Ureter (tissue), 1 donor: ENCODE data around the gene DLG2. TPM values are rescaled to one million over a fixed set of nuclear protein-coding genes. Genes with fewer than 3 reads are reported as not detected.

Experiments used
- DNase-seq: peaks from one replicate; pipeline ENCODE4 v3.0.0-alpha.2; 2020; ENCODE audit warnings: low spot score
- total RNA-seq: library from RNA; stranded (reverse); gene quantifications from one replicate; pipeline ENCODE4 v1.2.4, GENCODE V29; 2023
- donor health status: DM: yes; HTN: yes; CAD: no.

Gene DLG2
- total RNA-seq, 1 donor from 2014 or later: 19.5 TPM

DNA sequence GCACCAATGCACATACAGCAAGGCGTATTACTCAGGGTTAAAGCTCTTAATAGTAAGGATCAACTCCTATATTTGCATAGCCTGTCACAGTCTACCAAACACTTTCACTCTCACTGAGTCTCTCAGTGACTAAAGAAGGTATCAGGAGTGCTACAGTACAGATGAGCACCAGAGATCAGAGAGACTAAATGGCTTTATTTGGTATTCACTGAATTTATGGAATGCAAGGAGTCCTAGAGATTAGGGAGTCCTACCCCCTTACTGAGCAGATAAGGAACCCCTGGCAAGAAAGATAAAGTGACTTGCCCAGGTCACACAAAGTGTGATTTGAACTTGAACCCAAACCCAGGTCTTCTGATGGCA, 1944.6 kb downstream of the DLG2 start:
- DNase-seq: no peak

DNA sequence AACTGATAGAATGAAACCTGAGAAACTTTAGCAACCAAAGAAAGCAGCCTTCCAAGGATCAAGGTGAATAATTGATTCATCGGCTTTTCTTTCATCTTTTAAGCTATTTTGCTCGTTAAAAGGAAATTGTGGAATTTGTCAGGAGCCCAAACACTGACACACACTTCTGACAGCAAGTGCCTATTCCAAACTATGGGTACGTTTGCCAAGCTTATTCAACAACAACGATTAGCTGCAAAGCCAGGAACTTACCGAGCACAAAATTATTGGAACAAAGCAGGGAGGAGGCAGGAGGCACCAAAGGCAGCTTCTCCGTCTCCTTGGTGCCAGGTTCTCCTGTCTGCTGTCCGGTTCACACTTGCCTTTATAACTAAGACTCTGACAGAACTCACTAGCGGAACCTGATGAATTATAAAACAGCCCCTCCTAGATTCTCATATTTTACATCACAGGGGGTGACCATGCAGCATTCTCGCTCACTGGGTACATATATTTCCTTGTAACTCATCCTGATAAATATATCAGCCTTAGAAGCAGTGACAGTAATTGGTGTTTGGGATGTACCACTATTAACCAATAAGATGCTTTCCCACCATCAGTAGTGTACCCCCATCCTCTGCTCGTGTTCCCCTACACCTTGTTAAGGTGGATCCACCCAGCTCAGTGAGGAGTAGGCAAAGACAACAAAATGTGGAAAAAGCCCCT, 1945.1 kb downstream of the DLG2 start:
- no peak for DNase-seq

DNA sequence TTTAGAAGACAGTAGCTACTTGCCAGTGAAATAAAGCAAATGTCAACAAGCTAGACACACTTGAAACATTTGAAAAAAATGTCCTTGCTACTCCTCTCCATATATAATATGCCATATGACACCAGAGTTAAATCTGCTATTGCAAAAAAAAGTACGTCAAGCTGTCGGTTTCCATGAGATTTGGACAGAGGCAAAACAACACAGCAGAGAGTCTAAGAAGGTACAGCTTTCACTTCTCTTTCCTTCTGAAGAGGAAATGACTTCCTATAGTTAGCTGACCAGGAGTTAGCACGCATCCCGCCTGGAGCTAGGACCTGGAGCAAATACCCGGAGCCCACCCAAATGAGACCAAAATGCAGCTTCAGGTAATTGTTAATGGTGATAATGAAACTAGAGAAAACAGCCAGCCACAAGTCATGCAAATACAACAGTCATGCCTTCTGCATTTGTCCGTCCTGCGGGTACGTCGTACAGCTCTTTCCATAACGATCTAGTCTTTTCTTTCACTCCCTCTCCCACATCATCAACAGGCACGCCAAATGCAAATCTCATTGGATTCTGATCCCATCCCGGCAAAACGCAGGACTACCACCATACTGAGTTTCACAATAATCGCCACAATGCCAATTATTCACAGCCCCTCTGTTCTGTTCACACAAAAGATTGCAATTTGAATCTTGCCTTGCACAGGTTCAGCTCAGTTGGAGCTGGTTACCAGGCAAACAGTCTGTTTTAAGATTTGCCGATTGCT, 1945.9 kb downstream of the DLG2 start:
- DNase-seq: no peak

DNA sequence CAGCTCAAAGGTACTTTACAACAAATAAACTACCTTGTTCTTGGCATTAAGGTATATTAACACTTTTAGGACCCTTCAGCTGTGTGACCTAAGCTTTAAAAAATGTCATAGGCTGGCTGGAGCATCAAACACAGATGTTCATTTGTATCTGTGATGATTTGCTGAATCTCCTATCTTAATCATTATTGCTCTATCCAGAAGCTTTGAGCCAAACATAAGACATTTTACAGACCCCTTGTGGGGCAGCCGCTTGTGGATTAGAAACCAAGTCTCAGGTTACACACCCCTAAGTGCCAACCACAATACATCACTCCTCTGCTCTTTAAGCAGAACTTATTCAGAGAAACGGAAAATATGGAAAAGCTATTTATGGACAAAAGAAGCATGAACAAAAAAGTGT, 1946.8 kb downstream of the DLG2 start:
- no peak for DNase-seq

DNA sequence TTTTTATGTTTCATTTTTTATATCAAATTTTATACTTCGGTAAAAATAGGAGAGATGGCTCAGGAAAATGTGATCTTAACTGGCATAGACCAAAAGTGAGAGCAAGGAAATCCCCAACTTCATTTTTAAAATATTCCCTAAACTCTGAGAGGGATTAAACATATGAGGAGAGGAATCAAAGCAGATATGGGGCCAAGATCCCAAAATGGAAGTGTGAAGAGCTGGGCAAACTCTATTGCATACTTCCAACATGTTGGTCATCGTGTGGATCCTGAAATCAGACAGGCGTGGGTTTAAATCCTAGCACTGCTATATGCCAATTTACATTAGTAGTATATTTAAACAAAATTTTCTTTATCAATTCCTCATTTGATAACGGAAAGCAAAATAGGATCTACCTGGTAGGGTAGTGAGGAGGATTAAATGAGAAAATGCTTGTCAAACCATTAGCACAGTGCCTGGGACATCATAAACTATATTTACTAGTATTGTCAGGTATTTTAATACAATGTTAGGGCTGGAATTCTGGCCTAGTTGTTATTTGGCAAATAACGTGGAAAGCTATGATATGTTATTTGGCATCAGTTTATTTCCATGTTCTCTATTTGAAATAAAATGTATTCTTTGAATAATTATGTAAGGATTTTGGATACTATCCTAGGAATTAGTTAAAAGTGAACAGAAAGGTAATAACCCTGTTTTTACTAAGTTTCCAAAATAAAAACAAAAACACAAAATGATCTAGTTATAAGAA, 1948.1 kb downstream of the DLG2 start:
- DNase-seq: no peak

DNA sequence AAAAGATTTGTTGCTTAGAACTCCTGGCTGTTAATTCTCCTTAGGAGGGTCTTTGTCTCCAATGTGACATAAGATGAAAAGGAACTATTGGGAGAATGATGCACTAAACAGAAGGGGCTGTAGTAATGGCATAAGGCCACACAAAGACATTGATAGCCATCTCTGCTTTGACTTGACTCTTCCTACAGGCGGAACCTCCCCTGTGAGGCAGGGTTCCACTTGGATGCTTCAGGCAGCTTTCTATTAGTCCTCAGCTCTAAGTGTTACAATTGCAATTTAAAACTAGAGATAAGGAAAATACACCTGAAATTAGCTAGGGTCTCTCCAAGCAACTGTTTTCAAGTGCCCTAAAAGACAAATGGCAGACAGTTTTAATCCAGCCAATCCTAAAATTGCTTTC, 1949.4 kb downstream of the DLG2 start:
- no peak for DNase-seq

DNA sequence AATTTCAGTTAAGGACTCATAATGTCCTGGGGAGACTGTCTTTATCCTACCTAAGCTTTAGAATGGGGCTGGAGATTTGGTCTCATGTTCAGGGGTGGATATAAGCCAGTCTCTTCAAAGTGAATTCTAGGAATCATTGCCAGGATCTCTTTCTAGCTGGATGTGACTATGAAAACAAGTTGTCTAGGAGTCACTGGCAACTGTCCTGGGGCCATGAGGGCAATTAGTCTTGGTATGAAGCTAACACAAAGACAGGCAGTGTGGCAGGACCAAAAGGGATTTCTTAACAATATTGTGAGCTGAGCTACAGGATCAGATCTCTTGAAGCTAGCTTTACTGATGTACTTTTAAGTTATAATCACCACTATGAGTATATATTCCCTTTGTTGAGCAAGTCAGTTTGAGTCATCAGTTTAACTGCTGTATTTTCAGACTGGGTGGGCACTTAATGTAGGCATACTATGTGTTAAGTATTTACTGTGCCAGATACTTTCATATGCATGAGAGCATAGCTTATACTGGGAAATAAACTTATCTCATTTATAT, 1951.0 kb downstream of the DLG2 start:
- no peak for DNase-seq

DNA sequence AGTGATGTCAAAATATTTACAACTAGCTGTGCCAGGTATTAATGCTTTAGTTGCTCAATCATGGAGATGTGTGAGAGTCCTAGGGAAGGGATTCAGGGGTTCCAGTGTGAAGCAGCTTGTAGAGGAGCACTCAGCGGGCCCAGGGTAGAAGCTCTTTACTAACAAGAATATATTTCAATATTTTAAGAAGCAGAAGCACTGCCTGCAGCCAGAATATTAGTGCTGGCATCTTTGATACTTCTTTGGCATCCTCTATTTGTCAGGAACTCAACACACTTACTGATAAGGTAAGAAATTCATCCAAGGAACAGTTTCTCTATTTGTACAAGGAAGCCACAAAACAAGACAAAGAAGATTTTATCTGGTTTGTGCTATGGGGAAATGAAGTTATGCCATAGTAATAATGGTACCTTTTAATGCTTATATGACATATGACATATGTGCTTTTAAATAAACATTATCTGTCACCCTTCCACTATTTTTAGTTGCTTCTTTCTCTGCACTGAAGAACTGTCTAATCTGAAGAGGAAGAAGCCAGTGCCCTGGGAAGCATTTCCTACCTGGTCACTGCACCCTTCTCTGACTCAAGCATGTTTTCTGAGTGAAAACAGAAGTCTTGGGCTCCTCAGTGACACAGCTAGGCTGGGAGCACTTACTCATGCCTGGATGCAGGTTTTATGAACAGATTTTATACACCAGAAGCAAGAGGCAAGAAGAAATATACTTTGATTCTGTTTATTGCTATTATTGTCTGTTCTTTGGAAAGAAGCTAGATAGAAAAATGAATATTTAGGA, 1952.8 kb downstream of the DLG2 start:
- no peak for DNase-seq

DNA sequence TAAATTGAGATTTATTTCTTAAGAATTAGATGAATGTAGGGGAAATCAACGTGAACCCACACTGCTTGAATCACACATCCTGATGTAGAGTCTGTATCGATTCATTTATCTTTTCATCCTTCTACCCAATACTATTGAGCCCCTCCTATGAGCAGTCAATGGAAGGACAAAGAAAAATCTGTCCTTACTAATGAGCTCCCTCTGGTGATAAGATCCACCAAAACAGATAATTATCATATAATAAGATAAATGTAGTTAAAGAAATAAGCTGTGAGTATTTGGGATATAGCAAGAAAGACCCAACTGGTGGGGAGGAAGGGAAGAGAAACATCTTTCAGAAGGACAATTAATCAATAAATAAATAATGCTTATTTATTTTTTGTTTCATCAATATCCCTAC, 1955.9 kb downstream of the DLG2 start:
- no peak for DNase-seq

DNA sequence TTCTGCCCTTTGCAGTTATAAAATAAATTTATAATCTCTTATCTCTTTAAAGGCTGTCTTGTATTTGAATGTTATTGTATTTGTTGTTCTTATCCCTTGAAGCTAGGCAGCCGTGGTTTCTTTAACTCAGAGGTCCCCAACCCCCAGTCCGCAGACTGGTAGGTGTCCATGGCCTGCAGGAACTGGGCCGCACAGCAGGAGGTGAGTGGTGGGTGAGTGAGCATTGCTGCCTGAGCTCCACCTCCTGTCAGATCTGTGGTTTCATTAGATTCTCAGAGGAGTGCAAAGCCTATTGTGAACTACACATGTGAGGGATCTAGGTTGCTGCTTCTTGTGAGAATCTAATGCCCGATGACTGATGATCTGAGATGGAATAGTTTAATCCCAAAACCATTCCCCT, 1961.0 kb downstream of the DLG2 start:
- no peak for DNase-seq

DNA sequence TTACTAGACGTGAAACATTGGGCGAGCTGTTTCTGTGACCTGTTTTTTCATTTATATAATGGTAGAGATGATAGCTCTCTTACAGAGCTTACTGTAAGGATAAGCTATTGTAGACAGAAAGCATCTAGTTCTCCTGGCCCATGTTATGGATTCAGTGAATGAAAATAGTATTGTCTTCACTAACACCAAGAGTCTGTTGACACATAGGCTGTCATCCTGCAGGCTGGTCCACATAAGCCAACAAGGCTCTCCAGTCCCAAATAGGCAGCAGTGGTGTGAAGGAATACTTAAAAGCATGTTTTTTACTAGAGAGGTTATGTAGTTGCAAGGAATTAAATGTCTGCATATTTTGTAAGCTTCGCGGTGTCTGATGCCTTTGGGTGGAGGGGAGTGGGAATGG, 1963.2 kb downstream of the DLG2 start:
- no peak for DNase-seq

DNA sequence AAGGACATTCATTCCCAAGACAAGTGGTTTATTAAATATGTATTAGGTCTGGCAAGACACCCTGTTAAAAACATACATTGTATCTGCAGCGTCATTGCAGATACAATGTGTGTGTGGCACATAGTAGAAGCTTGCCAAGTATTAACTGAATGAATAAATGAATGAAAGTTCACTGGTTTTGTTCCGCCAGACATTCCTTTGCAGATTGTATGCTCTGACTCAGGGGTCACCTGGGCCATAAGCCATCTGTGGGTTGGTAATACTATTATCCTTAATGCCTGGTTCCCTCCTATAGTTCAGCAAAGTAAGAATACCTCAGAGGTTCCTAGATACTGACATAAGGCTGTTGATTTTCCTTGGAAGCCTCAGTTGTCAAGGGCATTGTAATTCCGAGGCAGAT, 1963.7 kb downstream of the DLG2 start:
- no peak for DNase-seq

DNA sequence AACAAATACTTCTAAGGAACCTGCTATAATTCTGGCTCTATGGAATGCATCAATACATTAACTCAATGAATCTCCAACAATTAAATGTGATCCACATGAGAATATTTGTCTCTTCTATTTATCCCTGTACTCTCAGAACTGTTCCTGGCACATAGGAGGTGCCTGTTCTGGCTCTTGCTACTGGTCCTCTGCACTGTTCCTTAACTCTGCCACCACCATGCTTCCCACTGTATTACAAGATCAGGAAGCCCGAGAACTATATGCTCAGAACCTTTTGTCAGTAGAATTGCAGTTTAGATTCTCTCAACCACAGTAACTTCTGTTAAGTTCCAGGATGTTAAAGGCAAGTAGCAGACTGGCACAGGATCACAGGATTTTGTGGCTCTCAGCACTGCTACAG, 1964.7 kb downstream of the DLG2 start:
- DNase-seq: no peak

DNA sequence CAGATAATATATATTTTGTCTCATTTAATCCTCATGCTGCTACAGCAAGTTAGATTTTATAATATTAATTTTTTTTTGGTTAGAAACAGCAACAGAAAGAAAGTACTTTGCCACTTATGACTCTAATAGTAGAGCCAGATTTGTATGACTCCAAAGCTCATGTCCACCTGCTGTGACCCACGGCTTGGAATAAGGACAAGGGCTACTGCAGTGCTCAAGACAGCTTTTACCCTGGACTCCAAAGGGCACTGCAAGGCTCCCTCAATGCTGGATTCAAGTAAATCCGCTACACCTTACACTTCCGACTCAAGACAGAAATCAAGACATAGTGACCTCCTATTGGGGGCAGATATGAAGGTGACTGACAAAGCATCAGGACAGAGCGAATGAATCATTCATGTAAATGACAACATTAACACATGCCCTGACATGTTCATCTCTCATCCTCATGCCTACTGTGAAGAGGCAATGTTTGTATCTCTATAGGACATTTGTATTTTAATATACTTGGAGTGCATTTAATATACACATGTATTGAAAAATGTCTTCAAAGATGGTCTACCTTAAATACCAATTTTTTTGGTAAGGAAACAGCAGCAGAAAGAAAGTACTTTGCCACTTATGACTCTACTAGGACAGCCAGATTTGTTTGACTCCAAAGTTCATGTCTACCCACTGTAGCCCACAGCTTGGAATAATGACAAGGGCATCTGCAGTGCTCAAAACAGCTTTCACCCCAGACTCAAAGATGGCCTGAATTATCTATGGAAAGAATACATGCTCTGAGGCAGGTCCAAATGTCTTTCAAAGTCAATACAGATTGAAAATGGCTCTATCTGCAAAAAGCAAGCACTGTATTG, 1965.4 kb downstream of the DLG2 start:
- no peak for DNase-seq

DNA sequence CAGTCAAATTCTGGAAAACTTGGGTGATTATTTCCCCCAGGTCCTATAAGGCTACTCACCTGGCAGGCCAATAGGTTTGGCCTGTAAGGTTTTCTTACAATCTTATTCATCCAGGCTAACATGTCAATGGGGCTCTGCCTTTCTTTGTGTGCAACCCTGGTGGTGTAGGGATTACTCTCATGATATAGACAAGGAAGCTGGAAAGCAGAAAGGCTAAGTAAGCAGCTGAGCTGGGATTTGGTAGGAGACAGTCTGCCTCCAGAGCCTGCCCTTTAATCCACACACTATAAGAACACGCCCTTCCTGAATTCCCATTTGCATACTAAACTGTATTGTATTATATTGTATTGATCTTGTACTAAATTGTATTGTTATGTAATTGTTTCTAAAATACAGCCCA, 1967.7 kb downstream of the DLG2 start:
- DNase-seq: no peak

DNA sequence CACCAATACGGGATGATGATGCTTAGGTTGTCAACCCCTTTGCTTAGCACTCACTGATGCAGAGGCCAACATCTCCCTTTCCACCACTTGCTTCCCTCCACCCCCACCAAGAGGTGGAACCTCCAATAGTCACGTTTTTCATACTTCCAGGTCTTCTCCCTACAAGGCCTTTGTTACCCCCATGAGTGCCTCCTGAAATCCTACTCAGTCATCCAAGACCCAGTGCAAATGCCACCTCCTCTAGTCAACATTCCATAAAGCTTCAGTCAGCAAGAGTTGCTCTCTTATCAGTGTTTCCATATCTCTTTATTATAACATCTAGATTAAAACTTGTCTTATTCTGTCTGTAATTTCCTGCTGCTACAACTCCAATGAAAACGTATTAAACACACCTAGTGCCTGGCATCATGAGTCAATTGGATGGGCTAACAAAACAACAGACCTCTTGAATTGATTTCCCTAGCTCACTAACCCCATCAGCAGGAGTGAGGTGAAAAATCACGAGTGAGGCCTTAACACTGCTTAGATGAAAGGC, 1970.3 kb downstream of the DLG2 start:
- DNase-seq: no peak

DNA sequence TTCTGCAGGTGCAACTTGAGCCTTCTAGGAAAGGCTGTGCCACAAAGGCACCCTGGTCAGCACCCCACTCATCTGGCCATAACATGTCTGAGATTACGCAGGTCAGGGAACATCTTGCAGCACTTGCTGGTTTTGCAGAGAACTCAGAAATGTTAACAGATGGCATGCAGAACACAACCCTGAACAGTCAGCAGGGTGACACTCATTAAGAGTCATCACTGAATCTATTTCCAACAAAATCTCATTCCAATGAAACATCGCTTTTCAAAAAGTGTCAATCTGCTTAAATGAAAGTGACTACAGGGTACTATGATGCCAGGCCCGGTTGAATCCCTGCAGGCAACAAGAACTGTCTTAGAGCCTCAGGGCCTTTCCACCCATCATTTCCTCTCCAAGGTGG, 1971.2 kb downstream of the DLG2 start:
- DNase-seq: no peak

DNA sequence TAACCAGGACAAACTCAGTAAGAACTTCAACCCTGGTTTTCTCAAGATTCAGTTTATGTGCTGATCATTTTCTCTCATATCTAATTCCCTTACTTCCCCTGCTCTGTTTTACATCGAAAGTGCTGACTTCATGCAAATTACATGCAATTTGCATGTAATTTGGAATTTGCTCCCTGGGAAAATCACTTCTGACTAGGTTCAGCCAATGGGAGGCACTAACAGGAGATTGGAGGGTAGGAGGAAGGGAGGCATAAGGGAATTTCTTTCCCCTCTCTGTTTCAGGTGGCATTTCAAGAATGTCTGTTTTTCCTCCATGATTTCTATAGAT, 1977.7 kb downstream of the DLG2 start:
- no peak for DNase-seq

DNA sequence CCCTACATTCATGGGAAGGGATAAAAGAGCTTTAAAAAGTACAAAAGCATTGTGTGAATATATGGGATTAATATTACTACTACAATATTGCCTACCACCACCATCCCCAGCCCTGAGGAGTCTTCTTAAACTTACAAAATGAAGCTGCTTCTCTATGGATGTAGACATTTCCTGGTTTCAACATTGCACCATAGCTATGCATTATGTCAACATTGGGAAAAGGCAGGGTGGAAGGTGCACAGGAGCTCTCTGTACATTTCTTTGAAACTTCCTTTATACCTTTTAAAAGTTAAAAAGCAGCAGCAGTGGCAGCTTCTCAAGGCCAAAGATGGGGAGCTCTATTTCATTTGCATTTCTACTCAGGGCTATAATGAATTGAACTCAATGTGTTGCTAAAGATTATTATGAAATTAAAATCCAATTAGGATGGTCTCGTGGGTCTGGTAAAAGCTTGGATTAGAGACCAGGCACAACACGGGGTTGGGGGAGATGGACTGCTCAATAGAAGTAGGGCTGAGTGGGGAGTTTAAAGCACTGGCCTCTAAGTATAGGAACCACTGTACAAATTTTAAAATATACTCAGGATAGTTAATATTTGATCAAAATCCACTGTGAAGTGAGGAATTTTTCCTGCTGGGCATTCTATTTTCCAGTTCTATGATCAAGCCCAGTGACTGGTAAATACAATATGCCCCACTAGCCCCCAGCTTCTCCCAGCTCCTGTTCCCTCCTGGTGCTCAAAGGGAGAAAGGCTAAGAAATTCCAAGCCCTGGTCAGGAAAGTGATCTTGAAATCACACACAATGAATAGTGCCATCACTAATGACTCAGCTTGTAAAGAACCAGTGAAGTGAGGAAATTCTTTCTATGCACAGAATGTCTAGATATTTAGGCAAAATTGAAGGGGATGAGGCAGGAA, 1978.3 kb downstream of the DLG2 start:
- DNase-seq: no peak

DNA sequence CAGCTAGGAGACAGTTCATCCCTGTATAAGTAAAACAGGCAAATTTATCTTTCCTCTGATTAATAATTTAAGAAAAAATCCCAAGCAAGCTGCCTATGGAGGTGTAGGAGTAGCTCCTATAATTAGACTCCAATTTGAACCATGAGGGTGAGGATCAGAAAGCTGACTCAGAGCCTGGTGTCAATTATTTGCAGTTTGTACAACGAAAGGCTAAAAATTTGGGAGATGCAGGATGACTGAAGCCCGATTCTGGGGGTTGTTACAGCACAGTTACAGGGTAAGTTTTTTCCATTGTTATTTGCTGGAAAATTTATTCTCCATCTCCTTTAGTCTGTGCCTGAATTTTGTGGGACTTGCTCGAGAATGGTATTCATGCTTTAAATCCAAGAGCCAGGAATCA, 1981.6 kb downstream of the DLG2 start:
- DNase-seq: no peak
